ENCODE results near the gene CEMIP. TPM values are rescaled to one million over a fixed set of nuclear protein-coding genes. Genes with fewer than 3 reads are reported as not detected.

The CEMIP gene
- total RNA-seq, 4 donors from 2014 or later = 0.17 to 0.34 (median 0.26) TPM; not detected in 1

DNA sequence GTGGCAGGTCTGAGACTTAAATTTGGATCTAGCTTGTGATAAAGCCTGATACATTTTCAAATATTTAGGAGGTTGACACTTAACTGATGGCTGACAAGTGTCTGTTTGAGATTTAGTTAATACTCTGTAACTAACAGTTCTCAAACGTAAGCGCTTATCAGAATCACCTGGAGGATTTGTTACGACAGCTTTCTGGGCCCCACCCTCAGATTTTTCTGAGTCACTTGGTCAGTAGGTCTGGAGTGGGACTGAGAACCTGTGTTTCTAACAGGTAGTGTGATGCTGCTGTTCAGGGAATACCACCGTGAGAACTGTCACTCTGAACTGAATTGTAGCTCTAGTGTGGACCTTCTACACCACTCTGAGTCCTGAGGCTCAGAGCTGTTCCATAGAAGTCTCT lies 85.5 kb downstream of the CEMIP start:
- no peak overlapping the region for H3K4me3 ChIP-seq
- peaks cover 0 to 21% (median 14%) of the 10 kb centered on the region in 4 donors for H3K4me1 ChIP-seq
- WGBS = 95% methylated on average over 4 of the region's 4 CpGs
- H3K36me3 ChIP-seq = no peaks in the 10 kb centered on the region
- H3K27me3 ChIP-seq = no peaks in the 10 kb centered on the region
- no peaks in the 10 kb centered on the region for H3K9me3 ChIP-seq
- no peak for DNase-seq (ENCODE audit: extremely low spot score)
- no peak for TF ChIP-seq POLR2A (IDR thresholded peaks at IDR 0.05; ENCODE audit: low read depth)
- no peak for TF ChIP-seq EP300 (IDR thresholded peaks at IDR 0.05)
- TF ChIP-seq, protein P1, sequence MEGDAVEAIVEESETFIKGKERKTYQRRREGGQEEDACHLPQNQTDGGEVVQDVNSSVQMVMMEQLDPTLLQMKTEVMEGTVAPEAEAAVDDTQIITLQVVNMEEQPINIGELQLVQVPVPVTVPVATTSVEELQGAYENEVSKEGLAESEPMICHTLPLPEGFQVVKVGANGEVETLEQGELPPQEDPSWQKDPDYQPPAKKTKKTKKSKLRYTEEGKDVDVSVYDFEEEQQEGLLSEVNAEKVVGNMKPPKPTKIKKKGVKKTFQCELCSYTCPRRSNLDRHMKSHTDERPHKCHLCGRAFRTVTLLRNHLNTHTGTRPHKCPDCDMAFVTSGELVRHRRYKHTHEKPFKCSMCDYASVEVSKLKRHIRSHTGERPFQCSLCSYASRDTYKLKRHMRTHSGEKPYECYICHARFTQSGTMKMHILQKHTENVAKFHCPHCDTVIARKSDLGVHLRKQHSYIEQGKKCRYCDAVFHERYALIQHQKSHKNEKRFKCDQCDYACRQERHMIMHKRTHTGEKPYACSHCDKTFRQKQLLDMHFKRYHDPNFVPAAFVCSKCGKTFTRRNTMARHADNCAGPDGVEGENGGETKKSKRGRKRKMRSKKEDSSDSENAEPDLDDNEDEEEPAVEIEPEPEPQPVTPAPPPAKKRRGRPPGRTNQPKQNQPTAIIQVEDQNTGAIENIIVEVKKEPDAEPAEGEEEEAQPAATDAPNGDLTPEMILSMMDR (IDR thresholded peaks at IDR 0.05) = no peak
- TF ChIP-seq POLR2AphosphoS5 (IDR thresholded peaks at IDR 0.05) = no peak
- intact Hi-C loops (cut with DNase I) = no loop called here
- H3K27ac ChIP-seq (replicated peaks in 1 of 4) = no peak overlapping the region

DNA sequence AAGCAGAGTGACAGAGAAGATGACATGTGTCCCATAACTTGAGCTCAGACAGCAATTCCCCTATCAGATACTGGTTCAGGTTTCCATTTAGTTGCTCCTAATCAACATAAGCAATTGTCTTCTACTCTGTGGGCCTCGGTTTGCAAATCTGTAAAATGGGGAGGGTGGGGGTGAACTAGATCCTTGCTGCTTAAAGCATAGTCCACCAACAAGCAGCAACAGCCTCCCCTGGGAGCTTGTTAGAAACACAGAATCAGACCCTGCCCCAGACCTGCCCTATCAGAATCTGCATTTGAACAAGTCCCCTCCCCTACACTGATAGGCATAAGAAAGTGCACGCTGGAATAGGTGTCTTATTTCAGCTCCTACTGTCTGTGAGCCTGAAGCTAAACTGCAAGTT lies 87.8 kb downstream of the CEMIP start:
- intact Hi-C loops (cut with DNase I) = no loop called here
- TF ChIP-seq POLR2AphosphoS5 (IDR thresholded peaks at IDR 0.05) = no peak
- TF ChIP-seq, protein P1 (IDR thresholded peaks at IDR 0.05) = no peak
- TF ChIP-seq POLR2A (IDR thresholded peaks at IDR 0.05; ENCODE audit: low read depth) = no peak
- no peak for TF ChIP-seq EP300 (IDR thresholded peaks at IDR 0.05)
- 83% methylated on average over 2 of the region's 2 CpGs for WGBS

DNA sequence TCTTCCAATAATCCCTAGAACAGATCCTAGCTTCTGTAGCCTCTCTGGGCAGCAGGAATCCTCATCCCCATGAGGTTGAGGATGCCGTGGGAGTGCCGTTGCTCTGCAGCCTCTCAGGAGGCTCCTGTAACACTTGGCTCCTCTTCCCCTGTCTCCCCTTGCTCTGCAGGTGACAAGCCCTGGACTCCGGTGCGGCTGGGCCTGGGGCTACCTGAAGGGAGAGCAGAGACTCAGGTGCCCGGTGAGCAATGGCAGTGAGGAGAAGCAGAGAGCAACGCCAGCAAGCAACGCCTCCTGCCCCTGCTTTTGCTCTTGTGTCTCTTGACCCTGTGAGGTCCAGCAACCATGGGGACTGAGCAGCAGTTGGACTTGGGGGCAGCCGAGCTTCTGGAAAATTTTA lies 91.2 kb downstream of the CEMIP start:
- TF ChIP-seq POLR2AphosphoS5 (IDR thresholded peaks at IDR 0.05) (no peak), EP300 (IDR thresholded peaks at IDR 0.05) (no peak), POLR2A (IDR thresholded peaks at IDR 0.05; ENCODE audit: low read depth) (no peak)
- TF ChIP-seq, protein P1 (IDR thresholded peaks at IDR 0.05) = no peak
- WGBS = 76% methylated on average over 3 of the region's 8 CpGs
- Histone ChIP-seq H3K27me3 (no peaks in the 10 kb centered on the region), H3K4me3 (no peak overlapping the region), H3K4me1 (peaks cover 0 to 9% (median 6%) of the 10 kb centered on the region in 4 donors), H3K27ac (replicated peaks in 1 of 4) (no peak overlapping the region), H3K9me3 (no peaks in the 10 kb centered on the region), H3K36me3 (no peaks in the 10 kb centered on the region)
- no peak for DNase-seq (ENCODE audit: extremely low spot score)
- intact Hi-C loops (cut with DNase I) = no loop called here

More for the DNA sequence above, 87.8 kb downstream of the CEMIP start:
- H3K27me3 ChIP-seq = no peaks in the 10 kb centered on the region
- H3K27ac ChIP-seq (replicated peaks in 1 of 4) = no peak overlapping the region
- no peaks in the 10 kb centered on the region for H3K9me3 ChIP-seq
- DNase-seq (ENCODE audit: extremely low spot score) = no peak
- H3K4me3 ChIP-seq = no peak overlapping the region
- no peaks in the 10 kb centered on the region for H3K36me3 ChIP-seq
- peaks cover 0 to 15% (median 9%) of the 10 kb centered on the region in 4 donors for H3K4me1 ChIP-seq

DNA sequence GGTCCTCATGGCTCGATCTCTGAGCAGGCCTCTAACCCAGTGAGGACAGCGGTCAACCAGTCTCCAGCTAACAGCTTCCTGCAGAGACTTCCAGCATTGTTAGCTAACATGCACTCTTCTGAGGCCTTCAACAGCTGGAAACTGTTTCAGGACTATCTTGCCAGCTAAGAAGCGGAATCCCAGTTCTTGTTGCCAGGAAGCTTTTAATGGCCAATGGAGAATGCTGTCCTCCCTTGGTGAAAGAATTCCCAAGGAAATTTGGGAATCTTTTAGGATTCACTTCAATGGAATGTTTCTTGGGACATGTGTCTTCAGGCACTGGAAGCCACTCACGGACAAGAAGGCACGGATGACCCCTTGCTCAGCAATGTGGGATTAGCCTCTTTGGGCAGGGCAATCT lies 91.7 kb downstream of the CEMIP start:
- no peaks in the 10 kb centered on the region for H3K27me3 ChIP-seq
- no peak overlapping the region for H3K4me3 ChIP-seq
- no peaks in the 10 kb centered on the region for H3K36me3 ChIP-seq
- H3K27ac ChIP-seq (replicated peaks in 1 of 4) = no peak overlapping the region
- DNase-seq (ENCODE audit: extremely low spot score) = no peak
- peaks cover 4 to 14% (median 10%) of the 10 kb centered on the region in 4 donors for H3K4me1 ChIP-seq
- H3K9me3 ChIP-seq = no peaks in the 10 kb centered on the region
- WGBS = 83% methylated on average over 5 of the region's 5 CpGs
- TF ChIP-seq, protein P1 (IDR thresholded peaks at IDR 0.05) = no peak
- TF ChIP-seq POLR2A (IDR thresholded peaks at IDR 0.05; ENCODE audit: low read depth) = no peak
- no peak for TF ChIP-seq EP300 (IDR thresholded peaks at IDR 0.05)
- no peak for TF ChIP-seq POLR2AphosphoS5 (IDR thresholded peaks at IDR 0.05)
- intact Hi-C loops (cut with DNase I) = no loop called here

DNA sequence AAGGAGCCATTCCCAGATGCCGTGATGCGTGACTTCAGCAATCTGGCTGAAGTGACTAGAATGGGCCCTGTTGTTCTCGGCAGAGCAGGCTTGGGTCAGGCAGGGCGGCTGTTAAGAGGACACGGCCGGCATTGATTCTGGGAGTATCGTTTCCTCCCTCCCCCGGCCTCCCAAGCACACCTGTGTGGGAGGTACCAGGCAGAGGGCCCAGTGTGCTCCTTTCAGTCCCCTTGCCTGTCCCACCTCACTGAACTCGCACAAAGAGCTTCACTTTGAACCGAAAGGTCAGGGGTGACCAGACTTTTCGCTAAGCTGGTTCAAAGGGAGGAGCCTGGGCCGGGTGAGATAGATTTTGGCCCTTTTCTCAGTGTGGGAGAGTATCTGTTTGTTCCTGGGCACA lies 92.7 kb downstream of the CEMIP start:
- Histone ChIP-seq H3K27ac (replicated peaks in 1 of 4) (no peak overlapping the region), H3K4me1 (peaks cover 5 to 19% (median 18%) of the 10 kb centered on the region in 4 donors), H3K9me3 (no peaks in the 10 kb centered on the region), H3K27me3 (no peaks in the 10 kb centered on the region), H3K36me3 (no peaks in the 10 kb centered on the region), H3K4me3 (no peak overlapping the region)
- 98% methylated on average over 12 of the region's 12 CpGs for WGBS
- TF ChIP-seq, protein P1 (IDR thresholded peaks at IDR 0.05) = no peak
- no peak for TF ChIP-seq POLR2AphosphoS5 (IDR thresholded peaks at IDR 0.05)
- no peak for TF ChIP-seq POLR2A (IDR thresholded peaks at IDR 0.05; ENCODE audit: low read depth)
- TF ChIP-seq EP300 (IDR thresholded peaks at IDR 0.05) = no peak
- no peak for DNase-seq (ENCODE audit: extremely low spot score)
- intact Hi-C loops (cut with DNase I) = no loop called here
